DMS114 treated with DMSO at 0.1 percent for 48 hours (cell line): Measurements from ENCODE around the gene ECHDC3.
"Not testable (repeated sequence)": the region's sequence is repeated elsewhere in the genome, so short reads cannot be mapped to it uniquely, and the experiment has no call there.

Experiments
- DNase-seq: peaks from one replicate; lab custom pipeline; 2025; ENCODE audit not compliant: unreplicated experiment; lab: John Stamatoyannopoulos, UW

ECHDC3 gene

GRCh38 chr10:11715815-11716494 is 26.2 kb upstream of the ECHDC3 start:
- no peak for DNase-seq

- DNase-seq: no peak
Measured at GRCh38 chr10:11716686-11717085, 25.5 kb upstream of the ECHDC3 start.

GRCh38 chr10:11719496-11720259 is 22.5 kb upstream of the ECHDC3 start:
- DNase-seq: no peak

GRCh38 chr10:11720260-11720741 is 21.9 kb upstream of the ECHDC3 start:
- no peak for DNase-seq

GRCh38 chr10:11721806-11722205 is 20.4 kb upstream of the ECHDC3 start:
- no peak for DNase-seq

GRCh38 chr10:11723359-11723758 is 18.8 kb upstream of the ECHDC3 start:
- no peak for DNase-seq

GRCh38 chr10:11724938-11725776 is 17.0 kb upstream of the ECHDC3 start:
- peak; percentile 68 for DNase-seq

- no peak for DNase-seq
Measured at GRCh38 chr10:11725912-11726311, 16.3 kb upstream of the ECHDC3 start.

- no peak for DNase-seq
Measured at GRCh38 chr10:11727563-11727962, 14.6 kb upstream of the ECHDC3 start.

- DNase-seq: no peak
Measured at GRCh38 chr10:11728353-11728752, 13.8 kb upstream of the ECHDC3 start.

- no peak for DNase-seq
Measured at GRCh38 chr10:11729790-11730315, 12.3 kb upstream of the ECHDC3 start.

- no peak for DNase-seq
Measured at GRCh38 chr10:11730779-11731178, 11.4 kb upstream of the ECHDC3 start.

- not testable (repeated sequence) for DNase-seq
Measured at GRCh38 chr10:11736767-11737166, 5.4 kb upstream of the ECHDC3 start.

- DNase-seq: not testable (repeated sequence)
Measured at GRCh38 chr10:11737258-11738032, 4.7 kb upstream of the ECHDC3 start.

- DNase-seq: no peak
Measured at GRCh38 chr10:11740907-11741306, 1.3 kb upstream of the ECHDC3 start.

- DNase-seq: no peak
Measured at GRCh38 chr10:11741608-11742007, 574 bp upstream of the ECHDC3 start.

GRCh38 chr10:11742779-11743298 is 657 bp downstream of the ECHDC3 start:
- no peak for DNase-seq

- no peak for DNase-seq
Measured at GRCh38 chr10:11743461-11744338, 1.5 kb downstream of the ECHDC3 start.

GRCh38 chr10:11745045-11745444 is 2.9 kb downstream of the ECHDC3 start:
- no peak for DNase-seq
